ENCODE results near the gene POLD3.

DNA sequence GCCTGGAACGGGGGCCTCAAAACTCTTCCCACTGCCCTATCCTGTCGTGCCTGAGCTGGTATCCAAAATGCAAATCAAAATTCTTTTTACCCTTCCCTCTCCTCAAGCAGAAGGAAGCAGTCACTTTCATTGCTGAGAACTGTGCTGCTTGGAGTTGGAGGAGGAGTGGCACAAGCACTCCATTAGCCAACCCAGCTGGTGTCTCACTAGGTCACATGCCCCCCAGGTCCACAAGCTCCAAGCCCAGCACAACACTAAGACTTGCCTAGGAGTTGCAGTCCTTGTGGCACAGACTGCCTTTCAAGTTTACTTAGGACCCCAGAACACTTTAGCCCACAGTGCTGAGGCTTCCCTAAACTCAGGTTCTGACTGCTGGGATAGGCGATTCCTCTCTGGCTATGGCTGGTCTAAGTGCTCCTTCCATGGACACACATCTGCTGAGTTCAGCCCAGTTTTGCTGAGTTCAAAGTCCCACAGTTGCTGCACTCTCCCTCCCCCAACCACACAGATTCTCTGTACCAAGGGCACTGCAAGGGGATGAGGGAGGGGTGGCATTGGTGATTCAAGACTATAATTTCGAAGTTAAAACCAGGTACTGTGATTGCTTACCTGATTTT is 70.2 kb downstream of the POLD3 start:
- TF ChIP-seq HDAC2 (IDR thresholded peaks at IDR 0.05; ENCODE audit: borderline replicate concordance in 1 of 2, low read depth in 2 of 2, low read length in 2 of 2), result no peak
- no peak for TF ChIP-seq CTCF (IDR thresholded peaks at IDR 0.05; ENCODE audit: control extremely low read depth in 1 of 3, insufficient read depth in 1 of 3, low read depth in 1 of 3, low read length in 3 of 3)
